GM21390 (cell line): Measurements from ENCODE around the gene TET3.
"Not testable (repeated sequence)": the region's sequence is repeated elsewhere in the genome, so short reads cannot be mapped to it uniquely, and the experiment has no call there.

Experiments
- ATAC-seq: cut with Tn5 transposase; IDR thresholded peaks from one replicate; pipeline ENCODE4 v1.9.1; 2021; ENCODE audit not compliant: unreplicated experiment

The TET3 gene

DNA sequence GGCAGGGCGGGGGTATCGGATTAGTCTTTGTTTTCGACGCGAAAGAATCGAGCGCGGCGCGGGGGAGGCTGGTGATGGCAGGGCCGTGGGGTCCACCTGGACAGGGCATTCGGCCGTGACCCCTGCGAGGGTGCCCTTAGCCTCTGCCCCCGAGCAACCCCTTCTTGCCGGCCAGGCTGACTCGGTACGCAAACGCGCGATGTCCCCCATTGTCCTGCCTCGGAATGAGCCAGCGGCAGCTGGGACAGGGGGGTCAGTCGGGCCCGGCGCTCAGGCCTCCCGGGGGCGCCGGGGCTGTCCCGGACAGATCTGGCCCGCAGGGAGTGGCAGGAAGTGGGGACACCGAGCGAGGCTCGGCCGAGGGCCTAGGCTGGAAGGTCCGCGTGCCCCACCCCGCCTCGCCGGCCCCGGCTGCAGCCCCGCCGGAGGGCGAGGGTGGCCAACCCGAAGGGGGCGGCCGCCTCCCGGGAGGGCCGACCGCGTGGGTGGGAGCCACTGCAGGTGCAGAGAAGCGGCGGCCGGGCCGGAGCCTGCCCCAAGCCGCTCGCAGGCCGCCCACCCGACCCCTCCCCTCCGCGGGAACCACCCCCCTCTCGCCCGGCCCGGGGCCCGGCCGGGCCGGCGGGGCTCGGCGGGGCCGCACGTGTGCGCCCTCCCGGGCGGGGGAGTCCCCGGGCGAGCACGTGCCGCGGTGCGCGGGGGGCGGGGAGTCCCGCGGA, at the start of gene TET3:
Gene TET3, plus strand, starts transcription at position 708 of the 719 bp plus-strand sequence. CDS start 1,494 bp downstream, outside the sequence.
- ATAC-seq = peak; percentile 34

DNA sequence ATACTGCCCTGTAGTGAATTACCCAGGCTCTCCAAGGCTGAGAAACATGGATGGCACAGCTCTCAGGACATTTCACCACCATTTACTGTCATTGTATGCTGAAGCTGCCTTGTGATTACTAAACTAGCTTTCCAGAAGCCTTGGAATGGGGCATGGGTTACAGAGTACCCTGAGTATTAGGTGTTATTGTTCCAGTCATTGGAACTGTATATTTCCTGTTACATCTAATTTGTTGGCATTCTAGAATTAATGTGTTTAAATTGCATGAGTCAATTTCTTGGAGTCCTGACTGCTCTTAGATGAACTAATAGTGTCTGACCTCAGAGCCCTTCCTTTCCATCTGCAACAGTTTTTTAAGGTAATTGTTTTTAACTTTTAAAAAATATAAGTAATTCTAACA, 49.1 kb upstream of the TET3 start:
- ATAC-seq = no peak

DNA sequence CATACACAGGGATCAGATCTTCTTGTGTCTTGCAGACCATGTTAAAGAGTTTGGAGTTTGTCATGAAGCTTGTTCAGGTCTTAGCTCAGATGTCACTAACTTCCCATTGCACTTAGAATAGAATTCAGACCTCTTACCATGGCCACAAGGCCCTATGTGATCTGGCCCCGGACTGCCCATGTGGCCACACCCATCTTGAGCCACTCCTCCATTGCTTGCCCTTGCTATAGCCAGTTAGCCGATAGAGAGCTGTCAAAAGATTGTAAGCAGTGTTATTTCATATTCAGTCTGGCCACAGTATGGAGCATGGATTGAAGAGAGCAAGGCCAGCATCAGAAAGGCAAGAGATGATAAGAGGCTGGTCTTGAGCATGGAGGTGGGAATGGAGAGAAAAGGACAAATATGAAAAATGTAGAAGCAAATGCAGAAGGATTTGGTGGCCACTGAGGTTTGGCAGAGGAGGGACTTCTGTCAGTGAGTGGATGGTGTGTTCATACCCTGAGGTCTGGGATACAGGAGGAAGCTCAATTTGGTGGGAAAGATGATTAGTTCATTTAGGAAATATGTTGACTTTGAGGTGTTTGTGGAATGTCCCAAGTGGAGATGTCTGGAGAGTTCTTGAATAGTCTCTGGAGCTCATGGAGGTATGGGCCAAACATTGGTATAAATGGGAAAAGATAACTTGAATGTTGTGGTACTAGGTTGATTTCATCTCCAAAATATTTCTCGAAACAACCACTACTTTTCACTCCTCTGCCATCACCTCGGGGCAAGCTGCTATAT, 47.4 kb upstream of the TET3 start:
- ATAC-seq = no peak

DNA sequence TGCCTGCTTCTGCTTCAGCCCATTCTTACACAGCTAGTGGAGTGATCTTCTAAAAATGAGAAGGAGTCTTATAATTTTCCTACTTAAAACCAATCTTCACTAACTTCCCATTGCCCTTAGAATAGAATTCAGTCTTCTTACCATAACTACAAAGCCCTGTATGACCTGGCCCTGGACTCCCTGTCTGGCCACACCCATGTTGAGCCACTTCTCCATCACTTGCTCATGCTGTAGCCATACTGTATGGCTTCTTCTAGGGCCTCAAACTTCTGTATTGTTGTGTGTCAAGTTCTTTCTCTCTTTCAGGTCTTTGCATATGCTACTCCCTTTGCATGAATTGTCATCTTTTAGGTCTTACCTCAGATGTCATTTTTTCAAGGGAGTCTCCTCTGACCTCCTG, 46.8 kb upstream of the TET3 start:
- ATAC-seq = no peak

DNA sequence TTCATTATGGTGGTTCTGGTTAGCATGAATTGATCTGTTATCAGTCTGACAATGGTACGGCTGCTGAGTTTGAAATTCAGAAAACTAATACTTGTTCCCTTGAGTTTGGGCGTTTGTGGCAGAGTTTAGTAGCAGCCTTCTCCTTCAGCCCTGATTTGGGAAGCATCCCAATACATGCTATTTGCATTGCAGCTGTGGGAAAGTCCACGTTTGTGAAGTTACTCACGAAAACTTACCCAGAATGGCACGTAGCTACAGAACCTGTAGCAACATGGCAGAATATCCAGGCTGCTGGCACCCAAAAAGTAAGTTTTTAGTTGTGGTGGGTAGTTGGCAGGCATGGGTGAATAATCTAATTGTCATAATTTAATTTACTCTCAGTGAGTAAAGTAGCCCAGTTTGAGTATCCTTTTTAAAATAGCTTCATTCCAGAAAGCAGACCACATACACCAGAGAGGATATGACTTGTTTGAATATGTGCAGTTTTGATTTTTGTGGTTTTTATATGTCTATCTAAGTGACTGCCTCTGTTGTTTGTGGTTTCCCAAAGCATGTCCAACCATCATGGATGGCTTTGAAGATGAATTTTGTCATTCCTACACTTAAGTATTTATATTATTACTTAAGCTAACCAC, 45.9 kb upstream of the TET3 start:
- ATAC-seq = no peak

DNA sequence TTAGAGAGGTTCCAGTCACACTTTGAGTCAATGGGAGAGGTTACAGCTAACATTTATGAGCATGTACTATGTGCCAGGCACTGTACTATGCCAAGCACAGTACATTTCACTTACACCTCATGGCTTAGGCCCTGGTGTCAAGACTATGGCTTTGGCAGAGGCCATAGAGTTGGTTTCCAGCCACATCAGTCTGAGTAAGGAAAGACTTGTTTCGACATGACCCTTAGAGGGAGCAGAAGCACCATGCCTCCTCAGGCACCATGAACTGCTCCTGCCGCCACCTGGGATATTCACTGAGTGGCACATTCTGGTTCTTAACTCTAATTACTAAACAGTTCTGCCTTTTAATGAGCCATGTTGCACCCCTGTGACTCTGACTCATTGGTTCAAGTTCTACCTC, 45.3 kb upstream of the TET3 start:
- no peak for ATAC-seq

DNA sequence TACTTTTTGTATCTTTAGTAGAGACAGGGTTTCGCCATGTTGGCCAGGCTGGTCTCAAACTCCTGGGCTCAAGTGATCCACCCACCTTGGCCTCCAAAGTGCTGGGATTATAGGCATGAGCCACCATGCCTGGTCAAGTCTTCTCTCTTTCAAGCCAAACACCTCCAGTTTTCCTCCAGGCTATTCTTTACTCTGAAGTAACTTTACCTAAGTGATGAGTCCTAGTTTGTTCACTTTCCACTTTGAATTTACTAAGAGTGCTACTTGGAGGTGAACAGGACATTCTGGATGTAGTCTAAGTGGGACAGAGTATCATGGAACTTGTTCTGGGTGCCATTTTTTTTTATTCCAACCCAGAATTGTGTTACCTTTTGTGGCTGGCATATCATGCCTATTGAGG, 44.6 kb upstream of the TET3 start:
- ATAC-seq = not testable (repeated sequence)

DNA sequence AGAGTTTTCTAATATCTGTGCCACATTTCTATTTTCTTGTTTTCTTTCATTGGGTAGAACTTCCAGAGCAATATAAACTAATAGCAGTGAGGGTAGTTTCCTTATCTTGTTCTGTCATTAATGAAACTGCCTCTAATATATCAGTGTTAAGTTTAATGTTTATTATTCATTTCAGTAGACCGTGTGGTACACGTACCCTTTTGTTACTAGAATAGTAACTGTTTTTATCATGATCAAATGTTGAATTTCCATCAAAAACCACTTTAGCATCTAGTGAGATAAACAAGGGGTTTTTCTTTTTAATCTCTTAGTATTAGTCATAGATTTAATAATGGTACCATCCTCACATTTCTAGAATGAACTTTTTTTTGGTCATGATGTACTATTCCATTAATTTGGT, 42.0 kb upstream of the TET3 start:
- no peak for ATAC-seq

DNA sequence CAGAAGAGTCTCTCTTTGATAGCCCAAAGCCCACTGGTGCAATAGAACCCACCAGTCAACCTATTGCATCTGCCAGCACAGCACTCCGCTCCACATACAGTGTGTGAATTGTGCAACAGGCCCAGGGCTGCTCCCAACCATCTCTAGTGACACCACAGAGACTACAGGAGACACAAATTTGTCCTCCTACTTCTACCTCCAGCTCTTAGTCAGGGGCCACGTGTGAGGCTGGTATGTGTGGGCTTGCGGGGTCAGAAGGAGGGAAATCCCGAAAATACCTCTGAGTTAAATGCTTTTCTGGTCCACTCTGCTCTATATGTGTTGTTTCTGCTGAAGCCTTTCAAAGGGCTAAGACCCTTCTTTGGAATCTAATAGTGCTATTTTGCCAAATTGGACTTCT, 40.0 kb upstream of the TET3 start:
- ATAC-seq = no peak

DNA sequence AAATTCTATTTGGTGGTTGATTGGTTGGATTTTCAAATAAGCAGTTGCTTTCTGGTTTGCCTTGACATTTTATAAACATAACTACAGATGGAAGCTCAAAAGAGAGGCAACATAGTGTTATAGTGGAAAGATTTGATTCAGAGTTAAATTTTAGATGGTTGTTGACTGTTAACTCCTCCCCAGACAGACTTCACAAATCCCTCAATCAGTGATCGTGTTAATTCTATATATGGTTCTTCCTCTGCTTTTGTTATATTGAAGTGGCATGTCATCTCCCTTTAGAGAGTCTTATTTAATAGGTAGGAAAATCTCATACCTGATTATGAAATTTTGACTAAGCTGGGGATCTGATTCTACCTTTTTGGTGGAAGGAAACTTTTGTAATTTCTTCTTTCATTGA, 38.5 kb upstream of the TET3 start:
- ATAC-seq = no peak

DNA sequence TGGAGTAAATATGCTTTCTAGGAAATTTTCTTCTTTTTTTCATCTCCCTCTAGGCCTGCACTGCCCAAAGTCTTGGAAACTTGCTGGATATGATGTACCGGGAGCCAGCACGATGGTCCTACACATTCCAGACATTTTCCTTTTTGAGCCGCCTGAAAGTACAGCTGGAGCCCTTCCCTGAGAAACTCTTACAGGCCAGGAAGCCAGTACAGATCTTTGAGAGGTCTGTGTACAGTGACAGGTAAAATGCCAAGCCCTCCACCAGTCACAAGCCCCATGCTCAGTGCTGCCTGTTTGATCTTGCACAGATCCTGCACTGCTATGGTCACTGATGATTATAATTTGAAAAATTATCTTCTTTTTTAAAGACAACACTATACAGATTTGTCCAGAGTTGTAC, 38.0 kb upstream of the TET3 start:
- no peak for ATAC-seq

DNA sequence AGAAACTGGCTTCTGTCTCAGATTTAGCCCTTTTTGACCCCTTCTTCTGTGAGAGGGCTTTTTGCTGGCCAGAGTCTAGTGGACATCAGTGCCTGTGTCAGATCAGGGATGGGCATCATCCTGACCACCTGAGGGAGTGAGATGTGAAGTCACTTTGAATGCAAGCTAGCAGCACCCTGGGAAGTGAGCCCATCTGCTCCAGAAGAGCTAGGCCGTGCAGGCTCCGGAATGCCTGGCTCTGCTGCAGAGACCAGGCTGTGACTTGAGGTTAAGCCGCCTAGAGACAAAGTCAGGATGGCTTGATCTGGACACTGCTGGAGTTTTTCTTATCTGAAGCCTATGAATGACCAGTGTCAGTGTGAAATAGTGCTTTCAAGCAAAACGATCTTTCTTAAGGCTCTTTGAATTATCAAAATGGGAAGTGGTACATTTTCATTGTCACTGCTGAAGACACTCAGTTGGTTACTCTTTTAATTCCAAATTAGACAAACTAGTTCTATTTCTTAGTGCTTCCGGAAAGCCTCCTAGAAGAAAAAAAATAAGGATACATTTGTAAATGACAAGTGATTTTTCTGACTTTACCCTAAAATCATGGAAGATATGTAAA, 37.2 kb upstream of the TET3 start:
- ATAC-seq = no peak

DNA sequence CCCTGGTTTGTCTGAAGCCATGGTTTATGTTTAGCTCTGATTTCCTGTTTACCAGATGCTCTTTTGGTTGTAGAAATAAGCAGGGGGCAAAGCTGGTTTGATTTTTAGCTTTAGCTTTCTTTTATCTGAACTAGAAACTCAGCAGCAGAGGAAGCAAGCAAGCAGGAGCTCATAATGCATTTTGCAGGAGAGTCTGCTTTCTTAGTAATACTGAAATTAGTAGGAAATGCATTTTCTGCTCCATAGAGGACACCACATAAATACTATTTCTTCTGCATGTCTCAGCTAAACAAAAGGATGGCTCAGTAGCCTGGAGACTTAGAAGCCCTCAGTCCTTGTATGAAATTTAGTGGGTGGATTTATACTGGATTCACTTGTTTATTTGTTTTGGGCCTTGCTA, 34.9 kb upstream of the TET3 start:
- no peak for ATAC-seq

DNA sequence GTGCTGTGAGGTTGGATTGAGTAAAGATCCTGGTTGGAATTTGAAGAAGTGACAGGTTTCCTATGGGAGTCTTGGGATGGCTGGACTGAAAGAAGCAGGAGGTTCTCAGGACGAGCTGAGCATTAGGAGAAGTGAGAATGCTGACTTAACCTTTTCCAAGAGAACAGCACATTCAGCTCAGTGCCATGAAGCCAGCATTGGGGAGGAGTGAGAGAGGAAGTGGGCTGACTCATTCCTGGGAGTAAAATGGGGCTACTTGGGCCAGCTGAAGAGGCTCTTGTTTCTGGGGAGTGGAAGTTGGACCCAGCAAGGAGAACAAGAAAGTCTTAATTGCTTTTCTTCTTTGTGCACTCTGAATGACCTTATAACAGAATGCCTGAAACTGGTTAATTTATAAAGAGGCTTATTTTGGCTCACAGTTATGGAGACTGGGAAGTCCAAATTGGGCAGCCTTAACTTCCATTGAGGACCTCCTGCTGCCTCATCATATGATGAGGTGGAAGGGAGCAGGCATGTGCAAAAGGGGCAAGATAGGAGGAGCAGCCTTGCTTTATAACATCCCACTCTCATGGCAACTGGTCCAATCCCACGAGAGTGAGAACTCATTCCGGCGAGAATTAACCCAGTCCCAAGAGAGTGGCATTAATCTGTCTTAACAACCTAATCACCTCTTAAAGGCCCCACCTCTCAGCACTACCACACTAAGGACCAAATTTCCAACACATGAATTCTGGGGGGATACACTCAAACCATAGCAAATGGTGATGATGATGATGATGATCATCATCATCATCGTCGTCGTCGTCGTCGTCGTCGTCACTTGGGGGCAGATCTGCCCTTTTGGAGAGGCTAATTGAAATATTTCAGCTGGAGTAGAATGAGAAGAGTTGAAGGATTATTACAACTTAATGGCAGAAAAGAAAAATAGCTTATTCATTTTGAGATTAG, 31.9 kb upstream of the TET3 start:
- no peak for ATAC-seq

DNA sequence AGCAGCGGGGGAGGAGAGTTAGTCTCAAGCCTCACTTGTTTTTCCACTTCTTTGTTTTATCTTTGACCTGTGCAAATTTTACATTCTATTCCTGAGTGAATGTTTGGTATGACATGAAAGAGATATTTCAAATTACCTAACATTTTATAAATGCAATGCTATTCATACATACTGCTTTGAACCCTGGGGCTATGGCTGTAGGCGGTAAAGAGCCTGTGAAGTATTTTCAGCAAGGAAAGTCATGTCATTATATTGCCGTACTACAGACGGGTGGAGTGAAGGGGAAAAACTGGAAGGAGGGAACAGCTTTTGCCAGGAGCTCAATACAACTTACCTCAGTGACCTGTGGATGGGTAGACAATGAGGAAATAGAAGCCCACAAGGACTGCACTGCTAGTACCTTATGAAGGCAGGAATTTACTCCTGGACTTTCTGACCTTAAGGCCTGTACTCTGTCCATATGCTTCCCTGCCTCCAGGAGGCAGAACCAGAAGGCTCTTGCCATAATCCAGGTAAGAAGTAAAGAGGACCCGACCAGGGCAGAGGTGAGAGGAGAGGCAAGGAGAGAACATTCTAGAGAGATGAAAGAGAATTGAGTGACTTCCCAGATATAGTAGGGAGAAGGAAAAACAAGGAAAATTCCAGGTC, 28.4 kb upstream of the TET3 start:
- ATAC-seq = no peak

DNA sequence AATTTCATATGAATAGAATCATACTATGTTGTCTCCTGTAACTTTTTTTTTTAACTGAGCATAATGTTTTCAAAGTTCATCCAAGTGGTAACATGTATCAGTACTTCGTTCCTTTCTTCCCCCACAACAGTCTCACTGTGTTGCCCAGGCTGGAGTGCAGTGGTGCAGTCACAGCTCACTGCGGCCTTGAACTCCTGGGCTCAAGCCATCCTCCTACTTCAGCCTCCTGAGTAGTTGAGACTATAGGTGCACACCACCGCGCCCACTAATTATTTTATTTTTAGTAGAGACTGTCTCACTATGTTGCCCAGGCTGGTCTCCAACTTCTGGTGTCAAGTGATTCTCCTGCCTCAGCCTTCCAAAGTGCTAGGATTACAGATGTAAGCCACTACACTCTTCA, 23.4 kb upstream of the TET3 start:
- ATAC-seq = no peak

DNA sequence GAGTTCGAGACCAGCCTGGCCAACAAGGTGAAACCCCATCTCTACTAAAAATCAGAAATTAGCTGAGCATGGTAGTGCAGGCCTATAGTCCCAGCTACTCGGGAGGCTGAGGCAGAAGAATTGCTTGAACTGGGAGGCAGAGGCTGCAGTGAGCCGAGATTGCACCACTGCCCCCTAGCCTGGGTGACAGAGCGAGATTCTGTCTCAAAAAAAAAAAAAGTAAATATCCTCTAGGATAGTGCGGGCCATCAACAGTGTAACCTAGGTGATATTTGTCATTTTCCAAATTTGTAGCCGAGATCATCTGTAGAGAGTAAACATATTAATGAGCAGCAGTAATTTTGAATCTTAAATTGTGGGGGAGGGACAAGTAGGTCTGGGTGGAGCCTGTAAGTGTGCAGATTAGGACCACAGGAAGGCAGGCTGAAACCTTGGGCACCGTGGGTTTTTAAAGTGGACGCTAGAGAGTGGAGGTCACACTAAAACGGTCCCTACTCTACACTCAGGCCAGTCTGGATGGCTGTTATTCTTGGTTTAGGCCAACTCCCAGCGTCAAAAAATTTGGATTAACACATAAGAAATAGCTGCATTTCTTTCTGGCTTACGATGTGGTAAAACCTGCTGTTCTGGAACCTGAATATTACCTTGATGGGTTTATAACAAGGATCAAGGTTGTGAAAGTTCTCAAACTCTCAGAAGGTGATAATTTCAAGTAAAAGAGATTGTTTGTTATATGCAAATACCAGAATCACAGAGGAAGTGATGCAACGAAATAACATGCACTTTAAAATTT, 22.7 kb upstream of the TET3 start:
- no peak for ATAC-seq

DNA sequence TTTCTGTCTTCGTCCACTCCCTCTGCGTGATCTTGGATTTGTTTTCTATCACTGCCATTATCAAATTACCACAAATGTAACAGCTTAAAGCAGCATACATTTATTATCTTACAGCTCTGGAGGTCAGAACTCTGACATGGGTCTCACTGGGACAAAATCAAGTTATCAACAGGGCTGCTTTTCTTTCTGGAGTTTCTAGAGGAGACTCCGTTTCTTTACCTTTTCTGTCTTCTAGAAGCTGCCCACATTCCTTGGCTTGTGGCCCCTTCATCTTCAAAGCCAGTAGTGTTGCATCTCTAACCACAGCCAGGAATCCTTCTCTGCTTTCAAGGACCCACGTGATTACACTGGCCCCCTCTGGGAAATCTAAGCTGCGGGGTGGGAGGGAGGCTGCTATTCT, 21.9 kb upstream of the TET3 start:
- no peak for ATAC-seq

DNA sequence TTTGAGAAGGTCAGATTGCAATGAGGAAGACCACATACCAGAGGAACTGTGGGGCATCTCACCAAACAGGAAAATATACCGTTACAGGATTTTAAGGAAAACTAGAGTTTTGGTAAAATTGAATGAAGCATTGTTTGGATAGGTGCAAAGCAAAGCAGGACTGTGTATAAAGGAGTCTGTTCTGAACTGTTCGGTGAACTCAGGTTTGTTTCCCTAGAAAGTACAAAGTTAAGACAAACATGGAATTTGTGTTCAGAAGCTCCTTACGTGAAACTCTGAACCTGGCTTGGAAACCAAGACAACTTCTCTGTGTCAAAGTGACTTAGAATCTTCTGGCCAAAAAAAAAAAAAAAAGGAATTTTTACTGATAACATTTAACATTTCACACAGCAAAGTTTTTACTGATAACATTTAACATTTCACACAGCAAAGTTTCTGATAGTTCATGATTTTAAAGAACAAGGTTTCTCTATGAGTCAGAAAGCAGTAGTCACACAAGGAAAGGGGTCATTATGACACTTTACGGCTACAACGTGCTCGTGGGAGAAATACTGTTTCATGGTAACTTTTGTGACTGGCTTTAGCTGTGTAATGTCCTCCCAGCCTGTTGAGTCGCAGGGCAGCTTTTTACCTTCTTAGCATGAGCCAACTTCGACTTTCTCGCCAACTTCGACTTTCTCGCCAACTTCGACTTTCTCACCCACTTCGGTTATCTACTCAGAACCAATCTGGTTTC, 21.2 kb upstream of the TET3 start:
- peak; percentile 70 for ATAC-seq
